Posterior vena cava (tissue), 2 donors: ENCODE data around the gene NKIRAS1. TPM values are rescaled to one million over a fixed set of nuclear protein-coding genes. Genes with fewer than 3 reads are reported as not detected.
"Not testable (repeated sequence)": the region's sequence is repeated elsewhere in the genome, so short reads cannot be mapped to it uniquely, and the experiment has no call there.

Experiments used
- DNase-seq: peaks from one replicate; pipeline ENCODE4 v3.0.0-alpha.2; 2020; ENCODE audit warnings: low spot score
- intact Hi-C, 2 donors: fragments of 100-400 bp; cut with DNase I; formaldehyde crosslinking; loops; one replicate each; pipeline versions ENCODE4 v1.14.1 to v1.14.2; 2022 to 2023
- total RNA-seq, 2 donors: library from RNA; stranded (reverse); fragmentation: NEBNext Ultra II Directional; extraction: Animal tissue kit (Norgen Biotek cat#: 25700); gene quantifications; one replicate each; pipeline ENCODE4 v1.2.1, GENCODE V29; 2021
- donor health status: DM: yes; HTN: yes; CAD: no.
- donor health status: DM: yes; HTN: yes; CAD: no.

The NKIRAS1 gene
- total RNA-seq, 2 donors from 2014 or later = 12.6 to 15.1 TPM

GRCh38 chr3:23877329-23877980, 39.3 kb downstream of the NKIRAS1 start:
- intact Hi-C loops = no loop called here
- no peak for DNase-seq

- DNase-seq = no peak
- intact Hi-C loops = no loop called here
These were observed 39.9 kb downstream of the NKIRAS1 start for GRCh38 chr3:23876923-23877322.

GRCh38 chr3:23875113-23875725, 41.6 kb downstream of the NKIRAS1 start:
- DNase-seq = no peak
- intact Hi-C loops = no loop called here

- DNase-seq = no peak
- intact Hi-C loops = no loop called here
These were observed 42.3 kb downstream of the NKIRAS1 start for GRCh38 chr3:23874359-23875112.

- no peak for DNase-seq
- intact Hi-C loops = no loop called here
These were observed 42.8 kb downstream of the NKIRAS1 start for GRCh38 chr3:23873941-23874340.

- intact Hi-C loops = no loop called here
- DNase-seq = no peak
These were observed 44.5 kb downstream of the NKIRAS1 start for GRCh38 chr3:23872330-23872729.

- DNase-seq, intact Hi-C loops: not testable (repeated sequence)
These were observed 45.4 kb downstream of the NKIRAS1 start for GRCh38 chr3:23871361-23871760.

- DNase-seq, intact Hi-C loops: not testable (repeated sequence)
These were observed 46.1 kb downstream of the NKIRAS1 start for GRCh38 chr3:23870663-23871043.

GRCh38 chr3:23869977-23870662, 46.7 kb downstream of the NKIRAS1 start:
- intact Hi-C loops = no loop called here
- DNase-seq = no peak

- intact Hi-C loops = no loop called here
- DNase-seq = no peak
These were observed 49.0 kb downstream of the NKIRAS1 start for GRCh38 chr3:23867838-23868237.

GRCh38 chr3:23867400-23867799, 49.4 kb downstream of the NKIRAS1 start:
- no peak for DNase-seq
- intact Hi-C loops = no loop called here

GRCh38 chr3:23865595-23866396, 51.0 kb downstream of the NKIRAS1 start:
- DNase-seq = no peak
- intact Hi-C loops = no loop called here

- intact Hi-C loops = no loop called here
- DNase-seq = no peak
These were observed 51.9 kb downstream of the NKIRAS1 start for GRCh38 chr3:23864931-23865330.

GRCh38 chr3:23863060-23863459, 53.7 kb downstream of the NKIRAS1 start:
- no peak for DNase-seq
- intact Hi-C loops = no loop called here

GRCh38 chr3:23861689-23862088, 55.1 kb downstream of the NKIRAS1 start:
- no peak for DNase-seq
- intact Hi-C loops = no loop called here

GRCh38 chr3:23859839-23860382, 56.9 kb downstream of the NKIRAS1 start:
- no peak for DNase-seq
- intact Hi-C loops = no loop called here

- DNase-seq = no peak
- intact Hi-C loops = no loop called here
These were observed 57.6 kb downstream of the NKIRAS1 start for GRCh38 chr3:23859012-23859743.

- intact Hi-C loops = no loop called here
- no peak for DNase-seq
These were observed 60.5 kb downstream of the NKIRAS1 start for GRCh38 chr3:23856286-23856685.
